Upper lobe of right lung (tissue), 1 donor: ENCODE measurements around the gene NLRP5. TPM values are rescaled to one million over a fixed set of nuclear protein-coding genes. Genes with fewer than 3 reads are reported as not detected.

Source experiments
- ATAC-seq: fragments of 200-7000 bp; cut with Tn5 transposase; one replicate; pipeline ENCODE4 v1.9.1; 2020; ENCODE audit warnings: mild to moderate bottlenecking, moderate library complexity
- DNase-seq: peaks from one replicate; pipeline ENCODE4 v3.0.0-alpha.2; 2020
- H3K27ac ChIP-seq: fragments of 200-600 bp; one replicate; pipeline ENCODE4 v1.8.0; 2022
- H3K27me3 ChIP-seq: fragments of 200-600 bp; one replicate; pipeline ENCODE4 v1.8.0; 2022; ENCODE audit warnings: mild to moderate bottlenecking
- H3K36me3 ChIP-seq: fragments of 200-600 bp; one replicate; pipeline ENCODE4 v1.8.0; 2022
- H3K4me1 ChIP-seq: fragments of 200-600 bp; one replicate; pipeline ENCODE4 v1.8.0; 2022
- H3K4me3 ChIP-seq: fragments of 200-600 bp; one replicate; pipeline ENCODE4 v1.8.0; 2022; ENCODE audit warnings: mild to moderate bottlenecking
- H3K9me3 ChIP-seq: fragments of 200-600 bp; one replicate; pipeline ENCODE4 v1.8.0; 2022
- intact Hi-C: fragments of 100-400 bp; cut with DNase I; formaldehyde crosslinking; loops from one replicate; pipeline ENCODE4 v1.11.0; 2022
- total RNA-seq: library from RNA; stranded (reverse); fragmentation: NEBNext Ultra II Directional; extraction: Animal tissue kit (Norgen Biotek cat#: 25700); gene quantifications from one replicate; pipeline ENCODE4 v1.2.1, GENCODE V29; 2021
- TF ChIP-seq, protein P1 (sequence below): fragments of 200-600 bp; IDR thresholded peaks from one replicate; pipeline ENCODE4 v1.8.0; 2022; ENCODE audit warnings: antibody characterized with exemption
- donor health status: DM: no; HTN: yes; CAD: no; lungs with severe emphysema.

Gene NLRP5
- total RNA-seq, 1 donor from 2014 or later: not detected

DNA sequence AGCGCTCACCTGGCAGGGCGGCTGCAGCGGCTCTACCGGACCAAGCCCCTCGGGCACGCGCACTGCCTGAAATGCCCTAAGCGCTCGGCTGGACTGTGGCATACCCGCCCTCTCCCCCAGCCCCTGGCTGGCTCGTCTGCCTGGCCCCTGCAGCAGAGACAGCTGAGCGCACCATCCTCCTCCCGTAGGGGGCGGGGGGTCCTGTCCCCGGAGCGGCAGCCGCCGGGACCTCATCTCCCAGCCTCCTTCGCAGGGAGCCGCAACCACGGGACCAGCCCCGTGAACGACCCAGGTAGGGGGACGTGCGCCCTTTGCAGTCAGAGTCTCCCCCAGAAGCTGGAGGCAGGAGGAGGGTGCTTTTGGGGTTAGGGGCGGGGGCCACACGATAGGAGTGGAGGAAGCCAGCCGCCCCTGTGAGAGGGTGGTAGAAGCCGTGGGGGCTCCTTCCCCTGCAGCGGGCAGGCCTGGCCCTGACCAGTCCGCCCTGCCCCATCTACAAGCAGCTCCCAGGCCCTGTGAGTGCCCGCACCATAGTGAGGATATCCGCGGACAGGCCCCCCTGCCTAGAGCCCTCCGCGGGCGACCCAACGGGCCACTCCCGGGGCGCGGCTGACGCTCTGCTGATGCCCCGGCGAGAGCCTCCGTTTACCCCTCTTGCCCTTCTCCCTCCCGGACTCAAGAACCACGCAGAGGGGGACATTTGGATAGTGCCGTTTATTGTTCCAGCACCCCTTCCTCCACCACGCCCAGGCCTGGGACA, 100.3 kb downstream of the NLRP5 start:
- DNase-seq (no peak), ATAC-seq (no peak)
- Histone ChIP-seq H3K4me3 (no peak overlapping the region), H3K36me3 (peaks cover 7% of the 10 kb centered on the region), H3K9me3 (no peaks in the 10 kb centered on the region), H3K27ac (no peak overlapping the region), H3K27me3 (no peaks in the 10 kb centered on the region), H3K4me1 (peaks cover 9% of the 10 kb centered on the region)
- intact Hi-C loops: no loop called here
- TF ChIP-seq, protein P1, sequence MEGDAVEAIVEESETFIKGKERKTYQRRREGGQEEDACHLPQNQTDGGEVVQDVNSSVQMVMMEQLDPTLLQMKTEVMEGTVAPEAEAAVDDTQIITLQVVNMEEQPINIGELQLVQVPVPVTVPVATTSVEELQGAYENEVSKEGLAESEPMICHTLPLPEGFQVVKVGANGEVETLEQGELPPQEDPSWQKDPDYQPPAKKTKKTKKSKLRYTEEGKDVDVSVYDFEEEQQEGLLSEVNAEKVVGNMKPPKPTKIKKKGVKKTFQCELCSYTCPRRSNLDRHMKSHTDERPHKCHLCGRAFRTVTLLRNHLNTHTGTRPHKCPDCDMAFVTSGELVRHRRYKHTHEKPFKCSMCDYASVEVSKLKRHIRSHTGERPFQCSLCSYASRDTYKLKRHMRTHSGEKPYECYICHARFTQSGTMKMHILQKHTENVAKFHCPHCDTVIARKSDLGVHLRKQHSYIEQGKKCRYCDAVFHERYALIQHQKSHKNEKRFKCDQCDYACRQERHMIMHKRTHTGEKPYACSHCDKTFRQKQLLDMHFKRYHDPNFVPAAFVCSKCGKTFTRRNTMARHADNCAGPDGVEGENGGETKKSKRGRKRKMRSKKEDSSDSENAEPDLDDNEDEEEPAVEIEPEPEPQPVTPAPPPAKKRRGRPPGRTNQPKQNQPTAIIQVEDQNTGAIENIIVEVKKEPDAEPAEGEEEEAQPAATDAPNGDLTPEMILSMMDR: no peak

DNA sequence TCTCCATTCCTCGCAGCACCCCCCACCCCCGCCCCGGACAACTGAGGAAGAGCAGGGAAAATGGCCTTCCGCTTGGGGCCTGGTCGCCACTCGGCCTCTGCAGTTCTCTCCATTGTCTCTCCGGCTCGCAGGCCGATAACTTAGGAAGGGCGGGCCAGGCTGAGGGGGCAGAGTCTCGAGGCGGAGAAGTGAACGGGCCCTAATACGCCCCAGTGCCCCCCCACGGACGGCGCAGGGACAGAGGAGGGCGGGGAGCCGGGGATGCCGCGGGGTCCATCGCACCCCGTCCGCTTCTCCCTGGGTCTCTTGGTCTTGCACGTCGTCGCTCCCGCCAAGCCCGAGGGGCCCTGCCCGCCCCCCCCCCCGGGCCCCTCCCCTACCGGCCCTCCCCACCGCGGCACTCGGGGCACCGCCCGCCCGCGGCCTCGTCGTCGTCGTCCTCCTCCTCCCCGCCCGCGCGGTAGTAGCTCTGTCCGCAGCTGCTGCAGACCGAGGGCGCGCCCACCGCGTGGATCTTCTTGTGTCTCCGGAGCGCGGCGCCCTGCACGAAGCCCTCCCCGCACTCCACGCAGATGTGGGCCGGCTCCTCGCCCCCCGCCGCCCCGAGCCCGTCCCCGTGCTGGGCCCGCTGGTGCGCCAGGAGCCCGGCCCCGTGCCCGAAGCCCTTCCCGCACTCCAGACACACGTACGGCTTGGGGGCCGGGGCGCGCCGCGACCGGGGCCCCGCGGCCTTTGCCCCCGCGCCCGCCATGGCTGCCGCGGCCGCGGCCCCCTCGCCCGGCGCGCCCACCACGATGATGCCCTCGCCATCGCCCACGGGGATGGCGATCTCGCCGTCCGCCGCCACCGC, 101.3 kb downstream of the NLRP5 start:
- Histone ChIP-seq H3K4me3 (no peak overlapping the region), H3K4me1 (peaks cover 9% of the 10 kb centered on the region), H3K27me3 (no peaks in the 10 kb centered on the region), H3K9me3 (no peaks in the 10 kb centered on the region), H3K36me3 (peaks cover 7% of the 10 kb centered on the region), H3K27ac (no peak overlapping the region)
- intact Hi-C loops: no loop called here
- ATAC-seq (no peak), DNase-seq (no peak)
- TF ChIP-seq, protein P1: no peak

DNA sequence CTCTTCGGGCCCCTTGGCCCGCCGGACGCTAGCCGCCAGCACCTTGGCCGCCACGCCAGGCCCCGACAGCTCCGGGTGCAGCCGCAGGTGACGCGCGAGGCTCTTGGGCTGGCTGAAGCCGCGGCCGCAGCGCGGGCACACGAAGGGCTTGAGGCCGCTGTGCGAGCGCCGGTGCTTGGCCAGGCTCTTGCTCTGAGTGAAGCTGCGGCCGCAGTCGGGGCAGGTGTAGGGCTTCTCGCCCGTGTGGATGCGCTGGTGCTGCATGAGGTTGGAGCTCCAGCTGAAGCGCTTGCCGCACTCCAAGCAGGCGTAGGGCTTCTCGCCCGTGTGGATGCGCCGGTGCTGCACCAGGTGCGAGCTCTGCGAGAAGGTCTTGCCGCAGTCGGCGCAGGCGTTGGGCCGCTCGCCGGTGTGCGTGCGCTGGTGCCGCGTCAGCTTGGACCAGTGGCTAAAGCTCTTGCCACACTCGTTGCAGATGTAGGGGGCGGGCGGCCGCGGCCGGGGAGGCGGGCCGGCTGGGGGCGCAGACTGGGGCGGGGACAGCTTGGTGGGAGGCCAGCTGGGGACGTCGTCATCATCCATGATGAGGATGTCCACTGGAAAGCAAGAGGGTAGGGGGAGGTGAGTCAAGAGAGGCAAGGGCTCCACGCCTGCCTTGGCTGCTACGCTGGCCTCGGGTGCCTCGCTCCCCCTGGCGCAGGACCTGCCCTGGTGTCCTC, 102.1 kb downstream of the NLRP5 start:
- H3K36me3 ChIP-seq: peaks cover 7% of the 10 kb centered on the region
- ATAC-seq (no peak), DNase-seq (no peak)
- TF ChIP-seq, protein P1: no peak
- H3K27me3 ChIP-seq: no peaks in the 10 kb centered on the region
- intact Hi-C loops: no loop called here
- no peak overlapping the region for H3K27ac ChIP-seq
- no peak overlapping the region for H3K4me3 ChIP-seq
- no peaks in the 10 kb centered on the region for H3K9me3 ChIP-seq
- peaks cover 9% of the 10 kb centered on the region for H3K4me1 ChIP-seq

DNA sequence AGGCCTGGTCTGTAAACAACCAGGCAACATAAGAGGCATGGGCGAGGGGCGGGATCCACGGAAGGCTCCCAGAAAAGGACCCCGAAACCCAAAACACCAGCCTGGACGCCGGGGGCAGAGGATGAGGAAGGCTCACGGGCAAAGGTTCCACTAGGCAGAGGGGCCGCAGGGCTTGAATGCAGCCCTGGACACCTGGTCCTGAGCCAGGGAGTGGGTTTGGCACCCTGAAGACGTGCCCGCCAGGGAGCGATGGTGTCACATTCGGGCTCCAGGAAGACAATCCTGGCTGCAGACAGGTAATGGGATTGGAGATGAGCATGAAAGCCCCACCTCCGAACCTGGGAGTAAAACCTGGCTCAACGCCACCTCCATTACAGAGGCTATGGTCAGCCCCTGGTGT, 102.8 kb downstream of the NLRP5 start:
- TF ChIP-seq, protein P1: no peak
- Histone ChIP-seq H3K9me3 (no peaks in the 10 kb centered on the region), H3K36me3 (peaks cover 7% of the 10 kb centered on the region), H3K4me1 (peaks cover 9% of the 10 kb centered on the region), H3K4me3 (no peak overlapping the region), H3K27me3 (no peaks in the 10 kb centered on the region), H3K27ac (no peak overlapping the region)
- no peak for DNase-seq
- ATAC-seq: no peak
- intact Hi-C loops: no loop called here

DNA sequence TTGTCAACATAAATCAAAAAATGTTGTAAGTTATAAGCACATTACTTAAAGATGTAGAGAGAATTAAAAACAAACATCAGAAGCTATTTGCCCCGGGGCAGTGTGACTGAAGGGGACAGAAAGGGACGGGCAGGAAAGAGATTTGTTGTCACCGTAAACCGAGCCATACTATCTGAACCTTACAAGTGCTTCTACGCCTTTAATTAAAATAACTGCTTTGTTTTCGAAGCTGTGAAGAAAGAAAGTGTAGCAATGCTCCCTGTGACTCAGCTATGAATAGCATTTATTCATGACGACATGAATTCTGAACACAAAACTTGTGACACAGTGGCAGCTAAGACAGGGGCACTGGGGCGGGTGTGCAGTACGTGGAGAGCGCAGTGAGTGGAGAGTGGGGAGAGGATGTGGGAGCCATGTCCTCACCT, 104.5 kb downstream of the NLRP5 start:
- H3K27ac ChIP-seq: no peak overlapping the region
- H3K4me3 ChIP-seq: peak overlapping the region; percentile 16
- ATAC-seq (peak; percentile 17), DNase-seq (no peak)
- intact Hi-C loops: no loop called here
- TF ChIP-seq, protein P1: no peak
- H3K36me3 ChIP-seq: peaks cover 7% of the 10 kb centered on the region
- peaks cover 9% of the 10 kb centered on the region for H3K4me1 ChIP-seq
- no peaks in the 10 kb centered on the region for H3K9me3 ChIP-seq
- H3K27me3 ChIP-seq: no peaks in the 10 kb centered on the region
